ENCODE measurements around the gene PTGDS.

PTGDS gene

DNA sequence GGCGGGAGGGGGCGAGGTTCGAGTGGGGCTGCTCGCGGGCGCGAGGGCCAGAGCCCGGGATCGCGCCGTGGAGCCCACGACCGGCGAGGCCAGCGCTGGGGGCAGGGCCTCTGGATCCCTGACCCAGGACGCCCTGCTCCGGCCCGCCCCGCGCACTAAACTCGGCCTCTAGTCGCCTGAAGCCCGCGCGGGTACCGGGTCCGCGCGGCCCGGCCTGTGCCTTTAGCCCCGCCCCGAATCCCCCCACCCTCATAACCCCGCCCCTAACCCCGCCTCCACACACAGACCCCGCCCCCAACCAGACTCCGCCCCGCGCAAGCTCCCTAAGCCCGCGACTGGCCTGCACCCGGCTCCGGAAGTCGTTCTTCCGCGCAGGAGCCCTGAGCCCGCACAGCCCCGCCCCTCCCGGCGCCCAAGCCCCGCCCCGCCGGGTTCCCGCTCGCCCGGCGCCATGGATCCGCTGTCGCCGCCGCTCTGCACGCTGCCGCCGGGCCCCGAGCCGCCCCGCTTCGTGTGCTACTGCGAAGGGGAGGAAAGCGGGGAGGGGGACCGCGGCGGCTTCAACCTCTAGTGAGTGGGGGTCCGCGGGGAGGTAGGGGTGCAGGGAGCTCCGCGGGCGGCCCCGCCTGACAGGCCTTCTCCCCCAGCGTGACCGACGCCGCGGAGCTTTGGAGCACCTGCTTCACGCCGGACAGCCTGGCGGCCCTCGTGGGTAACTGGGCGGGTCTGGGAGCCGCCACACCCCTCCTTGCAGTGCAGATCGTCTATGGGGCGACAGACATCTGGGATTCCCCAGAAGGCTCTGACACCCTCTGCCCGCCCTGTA lies 14.9 kb downstream of the PTGDS start, which contains the start of gene PAXX:
TSS of gene PAXX (plus strand) at position 430 of the 826 bp plus-strand sequence. CDS start at position 452, 22 bp downstream.
- no peak for TF ChIP-seq CTCF (IDR thresholded peaks at IDR 0.05; ENCODE audit: low read depth, low read length)

GRCh38 chr9:136992819-136993369 lies 15.6 kb downstream of the PTGDS start:
- TF ChIP-seq CTCF (IDR thresholded peaks at IDR 0.05; ENCODE audit: low read depth, low read length), result no peak
- no peak for DNase-seq (ENCODE audit: extremely low read depth, low read depth)

More for the DNA sequence above, 14.9 kb downstream of the PTGDS start, which contains the start of gene PAXX:
- DNase-seq (ENCODE audit: extremely low read depth, low read depth), result peak; percentile 63

- TF ChIP-seq CTCF (IDR thresholded peaks at IDR 0.05; ENCODE audit: low read depth, low read length), result no peak
- no peak for DNase-seq (ENCODE audit: extremely low read depth, low read depth)
These were observed 17.0 kb downstream of the PTGDS start for GRCh38 chr9:136994180-136994887.

DNA sequence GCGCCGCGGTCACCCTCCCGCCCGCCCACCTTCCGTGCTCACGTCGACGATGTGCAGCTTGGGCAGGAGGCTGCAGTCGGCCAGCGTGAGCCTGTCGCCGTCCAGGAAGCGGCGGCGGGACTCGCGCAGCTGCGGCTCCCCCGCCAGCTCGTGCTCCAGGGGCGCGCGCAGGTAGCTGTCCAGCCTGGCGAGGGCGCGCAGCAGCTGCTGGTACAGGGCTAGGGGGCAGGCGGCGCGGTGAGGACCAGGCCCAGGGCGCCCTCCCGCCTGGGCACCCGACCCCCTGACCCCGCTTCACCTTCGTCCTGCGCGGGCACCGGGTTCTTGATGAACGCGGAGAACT lies 17.6 kb downstream of the PTGDS start:
- DNase-seq (ENCODE audit: extremely low read depth, low read depth), result no peak
- no peak for TF ChIP-seq CTCF (IDR thresholded peaks at IDR 0.05; ENCODE audit: low read depth, low read length)

- TF ChIP-seq CTCF (IDR thresholded peaks at IDR 0.05; ENCODE audit: low read depth, low read length), result no peak
- no peak for DNase-seq (ENCODE audit: extremely low read depth, low read depth)
These were observed 18.1 kb downstream of the PTGDS start for GRCh38 chr9:136995362-136995761.

DNA sequence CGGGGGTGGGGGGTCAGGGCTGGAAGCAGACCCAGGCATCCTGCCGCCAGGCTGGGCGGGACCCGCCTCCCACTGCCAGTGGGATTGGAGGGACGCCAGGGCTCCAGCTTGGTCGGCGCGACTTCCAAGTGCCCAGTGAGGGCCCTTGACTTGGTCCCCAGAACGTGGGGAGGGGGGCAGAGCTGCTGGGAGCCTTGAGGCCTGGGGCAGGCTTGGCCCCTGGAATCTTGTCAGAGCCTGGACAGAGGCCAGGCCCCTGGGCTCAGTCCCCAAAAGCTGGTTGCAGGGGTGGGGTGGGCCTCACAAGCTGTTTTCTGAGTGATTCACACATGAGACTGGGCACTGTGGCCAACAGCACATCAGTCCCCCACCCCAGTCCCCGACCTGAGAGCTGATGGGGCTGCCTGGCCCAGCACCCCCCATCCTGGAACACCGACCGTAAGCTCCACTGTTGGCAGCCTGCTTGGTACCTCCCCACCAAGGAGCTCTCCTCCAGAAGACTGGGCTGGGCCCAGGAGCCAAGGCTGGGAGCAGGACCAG lies 18.5 kb downstream of the PTGDS start:
- DNase-seq (ENCODE audit: extremely low read depth, low read depth), result peak; percentile 4

More for the DNA sequence above, 18.5 kb downstream of the PTGDS start:
- TF ChIP-seq CTCF (IDR thresholded peaks at IDR 0.05; ENCODE audit: low read depth, low read length), result no peak
